UCSD-AML1 (cell line): ENCODE results near the gene JPH2.
"Not testable (repeated sequence)": the region's sequence is repeated elsewhere in the genome, so short reads cannot be mapped to it uniquely, and the experiment has no call there.

Source experiments
- DNase-seq: peaks from one replicate; lab custom pipeline; 2025; ENCODE audit not compliant: unreplicated experiment; lab: John Stamatoyannopoulos, UW

Gene JPH2

DNA sequence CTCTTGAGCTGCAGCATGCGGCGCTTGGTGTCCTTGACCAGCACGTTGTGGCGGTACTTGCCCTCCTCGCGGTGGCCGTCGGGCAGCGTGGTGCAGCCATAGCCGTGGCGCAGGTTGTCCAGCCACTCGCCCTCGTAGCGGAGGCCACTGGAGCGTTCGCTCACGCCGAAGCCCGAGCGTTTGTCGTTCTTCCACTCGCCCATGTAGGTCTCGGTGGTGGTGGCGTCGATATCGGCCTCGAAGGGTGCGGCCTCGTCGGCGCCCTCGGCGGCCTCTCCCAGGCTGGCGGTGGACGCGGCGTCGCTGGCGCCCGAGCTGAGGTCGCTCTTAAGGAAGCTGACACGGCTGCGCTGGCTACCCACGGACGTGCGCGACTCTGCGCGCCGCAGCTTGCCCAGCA lies 27.3 kb downstream of the JPH2 start:
- DNase-seq: no peak

DNA sequence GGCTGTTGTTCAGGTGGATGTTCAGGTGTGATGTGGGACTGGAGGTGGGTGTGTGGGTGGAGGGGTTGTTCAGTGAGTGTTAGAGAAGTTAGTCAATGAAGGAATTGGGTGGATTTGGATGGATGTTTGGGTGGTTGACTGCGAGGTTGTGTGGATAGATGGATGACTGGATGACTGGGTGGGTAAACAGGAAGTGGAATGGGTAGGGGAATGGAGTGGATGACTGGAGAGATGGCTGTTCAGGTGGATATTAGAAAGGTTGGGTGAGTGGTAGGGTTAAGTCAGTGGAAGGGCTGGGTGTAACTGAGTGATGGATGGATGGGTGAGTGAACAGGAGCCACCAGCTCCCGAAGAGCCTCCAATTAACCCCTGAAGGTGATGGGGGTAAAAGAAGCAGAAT lies 27.9 kb downstream of the JPH2 start:
- DNase-seq: no peak

DNA sequence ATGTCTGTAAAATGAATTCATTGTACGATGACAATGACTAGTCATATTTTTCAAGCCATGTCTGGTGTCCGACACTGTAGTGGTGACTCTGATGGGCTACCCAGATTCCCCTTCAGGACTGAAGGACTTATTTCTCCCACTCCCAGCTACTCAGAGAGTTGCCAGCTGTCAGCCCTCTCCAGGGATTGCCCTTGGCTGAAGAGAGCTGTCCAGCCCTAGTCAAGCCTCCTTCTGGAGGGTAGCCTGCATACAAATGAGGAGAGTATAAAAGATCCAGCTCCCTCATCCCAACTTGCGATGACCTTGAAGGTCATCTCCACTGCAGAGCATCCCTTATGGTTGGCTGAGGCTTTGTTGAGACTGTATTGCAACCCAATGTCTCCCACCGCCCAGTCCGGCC lies 29.9 kb downstream of the JPH2 start:
- DNase-seq: no peak

DNA sequence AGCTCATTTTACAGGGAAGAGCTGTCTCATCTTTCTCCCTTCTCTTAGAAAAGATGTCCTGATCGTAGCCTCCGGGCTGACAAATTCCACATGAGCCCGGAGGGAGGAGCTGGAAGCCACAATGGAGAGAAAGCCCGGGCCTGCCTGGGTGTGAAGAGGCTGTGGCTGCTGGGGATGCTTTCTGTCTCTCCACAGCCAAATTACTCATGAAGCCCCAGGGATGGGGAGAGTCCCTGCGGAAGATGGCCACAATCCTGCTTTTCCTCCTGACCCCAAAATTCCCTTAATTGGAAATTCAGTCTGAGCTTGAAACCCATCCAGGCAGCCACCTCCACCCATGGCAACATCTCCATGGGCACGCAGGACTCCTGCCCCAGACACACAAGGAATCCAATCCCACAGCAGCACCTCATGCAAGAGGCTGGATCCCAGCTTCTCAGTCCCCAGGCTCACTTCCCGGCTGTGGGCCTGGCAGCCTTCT lies 32.4 kb downstream of the JPH2 start:
- no peak for DNase-seq

DNA sequence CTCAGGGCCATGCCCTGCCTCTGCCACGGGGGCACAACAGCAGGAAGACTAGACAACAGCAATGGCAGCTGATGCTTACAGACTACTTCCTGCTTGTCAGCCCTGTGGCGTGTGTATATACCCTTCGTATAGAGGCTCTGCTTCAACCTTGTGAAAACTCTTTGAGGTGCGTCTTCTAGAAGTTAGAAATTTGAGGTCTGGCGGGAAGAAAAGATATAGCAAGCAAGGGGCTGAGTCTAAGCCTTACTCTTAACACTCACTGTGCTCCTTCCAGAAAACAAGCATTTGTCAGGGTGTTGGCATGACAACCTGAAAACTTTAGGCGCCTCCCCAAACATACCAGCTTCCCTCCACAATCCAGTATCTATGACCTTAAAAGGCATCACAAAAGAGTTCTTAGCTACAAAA lies 33.3 kb downstream of the JPH2 start:
- no peak for DNase-seq

DNA sequence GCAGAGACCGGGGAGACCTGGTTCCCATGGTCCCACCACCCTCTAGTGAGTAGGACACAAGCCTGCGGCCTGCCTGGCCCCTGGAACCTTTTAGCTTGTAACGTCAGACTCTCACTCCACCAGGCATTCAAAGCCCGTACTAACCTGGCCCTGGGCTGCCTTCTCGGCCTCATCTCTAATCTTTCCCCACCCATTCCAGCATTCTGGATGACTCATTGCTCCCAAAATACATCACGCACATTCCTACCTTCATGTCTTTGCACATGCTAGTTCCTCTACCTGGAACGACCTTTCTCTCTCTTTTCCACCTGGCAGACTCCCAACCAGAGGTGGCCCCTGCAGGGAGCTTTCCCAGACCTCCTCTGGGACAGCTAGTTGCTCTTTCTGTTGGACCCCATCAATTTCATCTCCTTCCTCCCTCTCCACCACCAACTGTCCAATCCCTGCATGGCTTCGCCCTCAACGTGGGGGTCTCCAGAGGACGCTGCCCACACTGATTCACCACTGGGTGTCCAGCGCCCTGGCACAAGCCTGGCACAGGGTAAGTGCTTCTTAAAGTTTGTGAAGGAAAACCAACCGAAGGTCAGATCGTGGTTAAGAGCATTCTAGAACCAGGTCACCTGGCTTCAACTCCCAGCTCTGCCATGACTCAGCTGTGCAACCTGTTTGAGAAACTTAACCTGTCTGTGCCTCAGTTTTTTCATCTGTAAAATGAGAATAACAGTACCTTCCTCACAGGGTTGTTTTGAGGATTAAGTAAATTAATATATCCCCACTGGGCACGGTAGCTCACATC lies 35.2 kb downstream of the JPH2 start:
- DNase-seq: no peak

DNA sequence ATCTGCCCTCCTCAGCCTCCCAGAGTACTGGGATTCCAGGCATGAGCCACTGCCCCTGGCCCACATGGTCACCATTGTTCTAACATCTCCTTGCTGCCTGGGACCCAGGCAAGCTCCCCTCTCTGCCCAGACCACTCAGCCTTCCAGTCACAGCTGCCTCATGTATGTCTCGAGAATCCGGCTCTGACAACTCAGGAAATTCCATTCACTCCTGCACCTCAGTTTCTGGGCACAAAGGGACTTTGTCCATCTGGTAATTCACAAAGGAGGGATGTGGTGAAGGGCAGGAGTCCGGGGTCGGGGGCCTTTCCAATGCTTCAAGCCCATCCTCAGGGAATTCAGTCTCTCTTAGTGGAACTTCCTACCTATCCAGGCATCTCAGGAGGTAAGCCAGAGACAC lies 40.7 kb downstream of the JPH2 start:
- DNase-seq: no peak

DNA sequence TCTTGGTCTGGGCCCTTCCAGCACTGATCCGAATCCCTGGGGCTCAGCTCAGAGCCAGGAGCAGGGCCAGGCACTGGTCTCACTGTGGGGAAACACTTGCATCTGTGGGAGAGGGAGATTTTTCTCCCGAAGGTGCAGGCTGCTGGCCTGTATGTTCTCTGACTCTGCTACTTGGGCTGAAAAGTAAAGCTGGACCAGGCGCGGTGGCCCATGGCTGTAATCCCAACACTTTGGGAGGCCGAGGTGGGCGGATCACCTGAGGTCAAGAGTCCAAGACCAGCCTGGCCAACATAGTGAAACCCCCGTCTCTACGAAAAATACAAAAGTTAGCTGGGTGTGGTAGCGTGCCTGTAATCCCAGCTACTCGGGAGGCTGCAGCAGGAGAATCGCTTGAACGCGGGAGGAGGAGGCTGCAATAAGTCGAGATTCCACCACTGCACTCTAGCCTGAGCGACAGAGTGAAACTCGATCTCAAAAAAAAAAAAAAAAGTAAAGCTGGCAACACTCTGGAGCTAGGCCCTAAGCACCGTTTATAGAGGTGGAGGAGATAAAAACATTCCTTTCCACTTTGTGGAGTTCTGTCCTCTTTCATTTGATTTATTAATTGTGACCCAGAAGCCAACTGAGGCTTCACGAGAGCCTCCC lies 41.7 kb downstream of the JPH2 start:
- no peak for DNase-seq

DNA sequence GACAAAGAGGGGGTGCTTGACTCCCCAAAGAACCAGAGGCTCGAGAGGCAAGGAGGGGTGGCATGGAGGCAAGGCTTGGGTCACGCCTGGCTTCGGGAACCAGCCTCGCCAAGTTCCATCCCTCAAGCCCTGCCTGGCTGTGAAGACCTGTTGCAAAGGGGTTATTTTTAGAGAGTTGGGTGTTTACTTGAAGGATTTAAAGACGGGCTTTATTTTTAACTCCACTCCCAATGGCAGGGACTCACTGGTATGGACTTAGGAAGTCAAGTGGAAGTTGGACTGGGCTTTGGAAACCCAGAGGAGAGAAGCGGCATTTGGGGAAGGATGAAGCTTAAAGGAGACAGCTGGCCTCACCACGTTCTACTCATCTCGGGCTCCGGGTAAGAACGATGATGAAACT lies 43.1 kb downstream of the JPH2 start:
- no peak for DNase-seq

DNA sequence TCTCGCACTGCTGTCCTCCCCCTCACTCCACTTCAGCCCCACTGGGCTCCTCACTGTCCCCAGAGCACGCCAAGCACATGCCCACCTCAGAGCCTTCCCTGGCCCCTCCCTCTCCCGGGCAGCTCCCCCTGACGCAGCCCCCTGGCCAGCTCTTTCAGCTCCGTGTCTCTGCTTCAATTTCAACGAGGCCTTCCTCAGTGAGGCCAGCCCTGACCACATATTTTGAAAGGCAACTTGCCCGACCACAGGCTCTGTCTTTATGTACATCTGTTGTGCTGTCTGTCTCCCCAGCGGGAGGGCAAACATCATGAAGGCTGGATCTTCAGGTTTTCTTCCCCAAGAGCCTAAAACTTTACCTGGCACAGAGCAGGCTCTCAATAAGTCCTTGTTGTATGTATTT lies 44.6 kb downstream of the JPH2 start:
- DNase-seq: no peak

DNA sequence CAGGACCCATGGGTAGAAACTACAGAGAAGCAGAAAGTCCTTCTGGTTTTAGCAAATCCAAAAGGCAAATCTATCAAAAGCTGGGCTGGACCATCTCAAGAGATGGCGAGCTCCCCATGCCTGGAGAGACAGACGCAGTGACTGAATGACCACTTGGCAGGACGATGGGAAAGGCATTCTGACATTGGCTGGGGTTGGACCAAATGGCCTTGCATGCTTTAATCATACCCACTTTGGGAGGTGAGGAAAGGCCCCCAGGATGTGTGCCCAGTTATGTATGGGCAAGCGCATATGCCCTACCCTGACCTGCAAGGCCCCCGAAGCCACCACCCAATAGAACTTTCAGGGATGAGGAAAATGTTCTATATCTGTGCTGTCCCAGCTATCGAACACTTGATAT lies 45.1 kb downstream of the JPH2 start:
- no peak for DNase-seq

DNA sequence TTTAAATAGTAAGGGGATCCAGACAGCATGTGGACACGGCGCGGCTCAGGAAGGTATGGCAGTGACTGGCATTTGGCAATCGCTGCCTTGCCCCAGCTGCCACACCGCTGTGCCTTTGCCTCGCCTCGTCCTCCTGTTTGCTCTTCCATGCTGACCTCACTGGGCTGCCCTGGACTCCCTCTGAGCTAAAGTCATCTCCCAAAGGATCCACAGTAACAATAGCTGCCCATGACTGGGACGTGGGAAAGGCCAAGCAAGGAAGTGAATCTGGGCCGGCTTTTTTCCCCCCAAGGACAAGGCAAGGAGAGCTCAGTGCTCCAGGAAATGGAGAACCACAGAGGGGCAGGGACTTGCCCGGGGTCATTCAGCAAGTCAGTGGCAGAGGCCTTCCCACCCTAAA lies 48.1 kb downstream of the JPH2 start:
- DNase-seq: no peak

DNA sequence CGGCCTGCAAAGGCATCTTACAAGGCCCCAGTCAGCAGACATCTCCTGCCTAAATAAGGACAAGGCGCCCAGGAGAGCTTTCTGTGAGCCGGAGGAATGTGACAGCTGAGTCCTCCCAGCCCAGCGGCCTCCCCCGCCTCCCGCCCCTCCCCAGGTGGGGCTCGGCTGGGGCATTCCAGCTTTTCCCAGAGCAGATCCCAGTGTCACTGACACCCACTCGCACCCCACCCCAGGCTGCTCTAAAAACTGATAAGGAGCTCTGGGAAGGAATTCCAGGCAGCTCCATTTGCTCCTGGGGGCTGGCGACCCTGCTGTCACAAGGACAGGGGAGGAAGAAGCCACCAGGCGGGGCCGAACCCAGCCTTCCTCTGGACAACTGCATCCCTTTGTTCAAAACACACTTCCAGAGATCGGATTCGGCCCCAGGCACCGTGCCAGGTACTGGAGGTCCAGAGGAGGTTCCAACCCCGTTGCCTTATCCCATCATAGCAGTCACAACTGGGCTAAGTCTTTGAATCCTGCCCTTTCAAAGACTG lies 49.7 kb downstream of the JPH2 start:
- no peak for DNase-seq

DNA sequence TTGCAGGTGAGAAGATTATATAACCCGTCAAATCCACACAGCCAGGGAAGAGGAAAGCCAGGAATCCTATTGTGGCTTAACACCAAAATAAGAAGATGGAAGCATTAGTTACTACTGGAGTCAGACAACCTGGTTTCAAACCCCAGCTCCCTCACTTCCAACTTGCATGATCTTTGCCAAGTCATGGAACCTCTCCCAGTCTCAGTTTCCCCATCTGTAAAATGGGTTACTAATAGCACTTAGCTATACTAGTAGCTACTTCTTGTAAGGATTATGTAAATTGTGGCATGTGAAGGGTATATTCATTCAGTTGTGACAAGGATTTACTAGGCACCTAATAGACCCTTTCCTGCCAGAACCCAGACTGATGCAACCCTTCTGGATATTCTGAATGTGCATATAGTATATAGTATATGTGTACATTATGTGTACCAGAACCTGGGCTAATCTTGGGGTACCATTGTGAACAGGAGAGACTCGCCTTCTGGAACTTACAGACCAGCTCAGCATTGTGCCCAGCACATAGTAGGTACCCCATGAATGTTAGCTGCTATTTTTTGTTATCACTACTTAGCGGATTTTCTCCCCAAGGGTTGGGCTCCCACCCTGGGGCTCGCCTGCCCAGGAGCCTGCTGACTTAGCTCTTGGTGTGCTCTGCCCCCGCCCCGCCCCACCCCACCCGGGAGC lies 50.3 kb downstream of the JPH2 start:
- DNase-seq: no peak

DNA sequence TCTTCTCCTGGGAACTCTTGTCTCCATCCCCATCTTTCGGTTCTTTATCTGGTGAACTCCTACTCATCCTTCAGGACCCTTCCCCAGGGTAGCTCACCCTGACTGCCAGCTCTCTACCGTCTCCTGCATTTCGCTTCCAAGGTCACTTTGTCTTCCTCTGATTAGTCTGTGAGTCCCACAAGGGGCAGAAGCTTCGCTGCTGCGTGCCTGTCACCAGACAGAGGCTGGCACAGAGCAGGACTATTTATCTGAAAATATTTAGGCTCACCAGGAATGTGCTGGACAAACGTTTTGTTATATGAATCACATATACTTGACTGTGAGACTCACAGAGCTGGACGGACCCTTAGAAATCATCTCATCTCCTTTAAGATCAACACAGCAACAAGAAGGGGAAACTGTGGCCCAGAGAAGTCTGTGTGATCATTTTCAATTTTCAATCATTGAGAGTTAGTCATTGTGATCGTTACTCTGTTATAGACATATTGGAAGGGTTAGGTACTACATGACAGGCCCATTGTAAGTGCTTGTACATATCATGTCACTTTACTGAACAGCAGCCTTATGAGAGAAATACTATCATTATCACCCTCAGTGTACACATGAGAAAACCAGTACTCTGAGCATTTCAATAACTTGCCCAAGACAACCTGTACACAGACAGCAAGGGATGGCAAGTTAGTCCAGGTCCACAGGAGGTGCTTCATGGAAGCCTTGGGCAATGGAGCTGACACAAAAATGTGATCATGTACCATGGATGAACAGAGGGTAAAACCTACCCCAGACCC lies 51.4 kb downstream of the JPH2 start:
- DNase-seq: no peak

DNA sequence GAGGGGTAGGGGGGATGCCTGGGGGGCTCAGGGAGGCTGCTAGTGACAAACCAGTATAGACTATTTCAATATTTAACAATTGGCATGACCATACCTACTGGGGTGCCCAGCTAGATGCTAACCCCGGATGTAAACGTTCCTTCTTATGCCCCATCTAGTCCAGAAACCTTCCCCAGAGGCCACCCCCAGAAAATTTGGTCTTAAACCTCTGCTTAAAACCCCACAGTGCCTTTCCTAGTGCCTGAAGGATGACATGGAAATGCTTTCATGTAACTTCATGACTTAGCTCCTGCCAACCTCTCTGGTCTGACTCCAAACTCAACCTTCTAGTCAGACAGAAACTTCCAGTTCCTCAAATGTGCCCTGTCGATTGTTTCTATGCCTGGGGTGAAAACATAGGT lies 52.0 kb downstream of the JPH2 start:
- DNase-seq: no peak

DNA sequence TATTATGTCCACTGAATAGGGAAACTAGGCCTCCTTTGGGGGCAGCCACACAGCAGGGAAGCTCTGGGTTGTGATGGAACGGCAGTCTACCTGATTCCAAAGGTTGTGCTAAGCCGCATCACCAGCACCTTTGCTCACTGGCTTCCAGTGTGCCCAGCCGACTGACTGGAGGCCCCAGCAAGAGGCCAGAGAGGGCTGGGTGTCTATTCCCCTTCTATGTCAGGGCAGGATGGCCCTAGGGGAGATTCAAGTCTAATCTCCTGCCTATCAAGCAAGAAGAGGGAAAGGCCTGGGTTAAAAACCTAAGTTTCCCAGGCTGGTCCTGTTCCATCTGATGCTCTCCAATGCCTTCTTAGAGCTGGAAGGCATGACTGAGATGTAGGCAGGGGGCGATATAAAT lies 53.6 kb downstream of the JPH2 start:
- no peak for DNase-seq

DNA sequence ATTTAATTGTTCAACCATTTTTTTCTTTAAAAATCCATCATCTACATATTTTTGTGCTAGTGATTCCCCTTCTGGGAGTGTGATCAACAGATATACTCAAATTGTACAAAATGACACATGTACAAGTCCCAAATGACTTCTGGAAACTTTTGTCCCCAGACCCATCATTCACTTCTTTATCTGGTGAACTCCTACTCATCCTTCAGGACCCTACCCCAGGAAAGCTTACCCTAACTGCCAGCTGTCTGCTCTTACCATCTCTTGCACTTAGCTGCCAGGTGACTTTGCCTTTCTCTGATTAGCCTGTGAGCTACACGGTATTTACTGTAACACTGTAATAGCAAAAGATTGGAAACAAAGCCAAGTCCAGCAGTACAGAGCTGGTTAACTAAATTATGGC lies 55.3 kb downstream of the JPH2 start:
- no peak for DNase-seq

DNA sequence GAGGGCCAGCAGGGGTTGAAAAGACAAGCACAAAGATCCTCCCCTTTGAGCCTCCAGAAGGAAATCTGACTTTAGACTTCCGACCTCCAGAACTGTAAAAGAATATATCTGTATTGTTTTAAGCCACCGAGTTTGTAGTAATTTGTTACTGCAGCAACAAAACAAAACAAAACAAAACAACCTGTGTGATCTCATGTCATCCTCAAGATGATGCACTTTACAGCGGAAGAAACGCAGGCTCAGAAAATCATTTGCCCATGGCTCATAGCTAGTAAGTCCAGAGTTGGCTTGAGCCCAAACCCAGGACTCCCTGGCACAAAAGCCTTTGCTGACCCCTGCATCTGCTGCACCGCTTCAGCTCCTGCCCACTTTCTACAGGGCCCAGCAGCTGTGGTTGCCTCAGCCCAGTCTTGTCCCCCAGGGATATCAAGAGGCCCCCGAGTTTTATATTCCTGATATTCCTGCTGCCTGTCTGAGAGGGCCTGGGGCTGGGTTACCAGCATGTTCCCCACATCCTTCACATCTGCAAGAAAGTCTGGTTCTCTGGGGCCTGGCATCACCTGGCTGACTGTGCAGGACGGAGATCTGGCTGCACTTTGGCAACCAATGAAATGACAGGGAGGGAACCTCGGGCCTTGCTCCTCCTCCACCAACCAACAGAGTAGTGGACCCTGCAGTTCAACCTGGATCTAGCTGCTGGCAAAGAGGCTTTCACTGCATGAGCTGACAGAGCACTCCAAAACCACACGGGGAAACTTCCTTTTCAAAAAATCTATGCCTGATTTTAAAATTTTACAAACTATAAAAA lies 56.9 kb downstream of the JPH2 start:
- DNase-seq: no peak

DNA sequence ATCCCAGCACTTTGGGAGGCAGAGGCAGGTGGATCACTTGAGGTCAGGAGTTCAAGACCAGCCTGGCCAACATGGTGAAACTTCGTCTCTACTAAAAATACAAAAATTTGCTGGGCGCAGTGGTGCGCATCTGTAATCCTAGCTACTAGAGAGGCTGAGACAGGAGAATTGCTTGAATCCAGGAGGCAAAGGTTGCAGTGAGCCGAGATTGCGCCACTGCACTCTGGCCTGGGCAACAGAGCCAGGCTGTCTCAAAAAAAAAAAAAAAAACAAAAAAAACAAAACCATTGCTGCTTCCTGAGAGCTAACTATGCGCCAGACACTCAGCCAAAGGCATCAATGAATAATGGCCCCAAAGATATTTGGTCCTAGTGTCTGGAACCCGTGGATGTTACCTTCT lies 57.7 kb downstream of the JPH2 start:
- not testable (repeated sequence) for DNase-seq
